Mammary epithelial cell (primary cell): ENCODE measurements around the gene PID1.

Experiments
- EZH2 ChIP-seq: IDR thresholded peaks from 2 replicates; pipeline ENCODE4 v1.6.1; 2012; ENCODE audit warnings: low read length, inconsistent platforms, borderline replicate concordance
- TF ChIP-seq, protein P1 (sequence below), 2 donors: IDR thresholded peaks in 1 of 2; conservative IDR thresholded peaks in 1 of 2; 2 replicates each; pipeline ENCODE4 v1.5.1; 2011 to 2012; ENCODE audit warnings: inconsistent platforms in 2 of 2, low read length in 2 of 2, mild to moderate bottlenecking in 2 of 2, control low read depth in 1 of 2, low read depth in 1 of 2; ENCODE audit not compliant: insufficient read depth in 1 of 2; ENCODE audit errors: extremely low read depth in 1 of 2

DNA sequence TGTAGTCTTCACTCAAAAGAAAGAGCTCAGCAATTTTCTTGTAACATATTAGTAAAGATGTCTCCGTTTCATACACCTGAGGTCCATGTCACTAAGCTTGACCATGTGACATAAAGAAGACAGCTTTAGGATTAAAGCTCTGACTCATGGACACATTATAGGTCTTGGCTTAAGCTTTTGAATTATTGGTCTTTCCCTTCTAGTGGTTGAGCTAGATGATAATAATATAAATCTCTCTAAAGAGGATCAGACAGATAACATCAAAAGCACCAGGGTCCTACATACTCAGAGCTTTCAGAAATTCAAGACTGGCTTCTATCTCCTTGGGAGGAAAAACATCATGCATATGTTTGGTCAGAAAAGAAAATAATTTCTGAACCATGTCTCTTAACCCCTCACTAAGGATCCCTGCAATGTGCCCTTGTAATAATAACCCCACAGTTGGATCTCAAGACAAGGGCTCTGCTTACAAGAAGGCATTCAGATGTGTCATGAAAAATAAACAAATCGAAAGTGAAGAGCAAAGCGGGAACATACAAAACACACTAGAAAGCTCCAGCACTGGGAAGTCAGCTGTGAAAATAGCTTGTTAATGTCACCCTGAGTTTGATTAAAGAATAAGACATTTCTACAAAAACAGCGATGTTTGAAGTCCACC is 174.5 kb downstream of the PID1 start:
- TF ChIP-seq, protein P1, sequence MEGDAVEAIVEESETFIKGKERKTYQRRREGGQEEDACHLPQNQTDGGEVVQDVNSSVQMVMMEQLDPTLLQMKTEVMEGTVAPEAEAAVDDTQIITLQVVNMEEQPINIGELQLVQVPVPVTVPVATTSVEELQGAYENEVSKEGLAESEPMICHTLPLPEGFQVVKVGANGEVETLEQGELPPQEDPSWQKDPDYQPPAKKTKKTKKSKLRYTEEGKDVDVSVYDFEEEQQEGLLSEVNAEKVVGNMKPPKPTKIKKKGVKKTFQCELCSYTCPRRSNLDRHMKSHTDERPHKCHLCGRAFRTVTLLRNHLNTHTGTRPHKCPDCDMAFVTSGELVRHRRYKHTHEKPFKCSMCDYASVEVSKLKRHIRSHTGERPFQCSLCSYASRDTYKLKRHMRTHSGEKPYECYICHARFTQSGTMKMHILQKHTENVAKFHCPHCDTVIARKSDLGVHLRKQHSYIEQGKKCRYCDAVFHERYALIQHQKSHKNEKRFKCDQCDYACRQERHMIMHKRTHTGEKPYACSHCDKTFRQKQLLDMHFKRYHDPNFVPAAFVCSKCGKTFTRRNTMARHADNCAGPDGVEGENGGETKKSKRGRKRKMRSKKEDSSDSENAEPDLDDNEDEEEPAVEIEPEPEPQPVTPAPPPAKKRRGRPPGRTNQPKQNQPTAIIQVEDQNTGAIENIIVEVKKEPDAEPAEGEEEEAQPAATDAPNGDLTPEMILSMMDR (conservative IDR thresholded peaks at IDR 0.05 in 1 of 2, IDR thresholded peaks at IDR 0.05 in 1 of 2; ENCODE audit: extremely low read depth in 1 of 2, insufficient read depth in 1 of 2, low read depth in 1 of 2, low read length in 2 of 2), result no peak
- no peak for TF ChIP-seq EZH2
